Measurements from ENCODE around the gene CYP4F12.
A peak's percentile ranks its signal among the peaks of the same experiment; 100 is the strongest.
"Not testable (repeated sequence)": the region's sequence is repeated elsewhere in the genome, so short reads cannot be mapped to it uniquely, and the experiment has no call there.

CYP4F12 gene

GRCh38 chr19:15650123-15650522 lies 22.8 kb upstream of the CYP4F12 start:
- not testable (repeated sequence) for DNase-seq

DNA sequence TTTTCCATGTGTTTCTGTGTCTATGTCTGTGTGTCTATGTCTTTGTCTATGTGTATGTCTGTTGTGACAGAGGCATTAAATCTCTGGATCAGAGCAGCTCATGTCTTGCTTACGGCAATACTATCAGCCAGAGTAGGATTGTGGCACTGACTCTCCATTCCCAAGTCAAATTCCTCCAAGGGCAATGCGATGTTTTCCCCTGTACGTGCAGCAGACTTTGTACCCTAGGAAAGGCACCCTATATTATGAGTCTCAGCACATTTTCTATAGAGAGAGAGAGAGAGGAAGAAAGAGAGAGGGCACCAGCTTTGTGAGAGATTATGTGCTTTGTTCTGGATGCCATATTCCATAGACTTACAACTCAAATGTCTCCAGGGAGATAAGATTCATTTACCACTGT lies 21.1 kb upstream of the CYP4F12 start:
- no peak for DNase-seq

DNA sequence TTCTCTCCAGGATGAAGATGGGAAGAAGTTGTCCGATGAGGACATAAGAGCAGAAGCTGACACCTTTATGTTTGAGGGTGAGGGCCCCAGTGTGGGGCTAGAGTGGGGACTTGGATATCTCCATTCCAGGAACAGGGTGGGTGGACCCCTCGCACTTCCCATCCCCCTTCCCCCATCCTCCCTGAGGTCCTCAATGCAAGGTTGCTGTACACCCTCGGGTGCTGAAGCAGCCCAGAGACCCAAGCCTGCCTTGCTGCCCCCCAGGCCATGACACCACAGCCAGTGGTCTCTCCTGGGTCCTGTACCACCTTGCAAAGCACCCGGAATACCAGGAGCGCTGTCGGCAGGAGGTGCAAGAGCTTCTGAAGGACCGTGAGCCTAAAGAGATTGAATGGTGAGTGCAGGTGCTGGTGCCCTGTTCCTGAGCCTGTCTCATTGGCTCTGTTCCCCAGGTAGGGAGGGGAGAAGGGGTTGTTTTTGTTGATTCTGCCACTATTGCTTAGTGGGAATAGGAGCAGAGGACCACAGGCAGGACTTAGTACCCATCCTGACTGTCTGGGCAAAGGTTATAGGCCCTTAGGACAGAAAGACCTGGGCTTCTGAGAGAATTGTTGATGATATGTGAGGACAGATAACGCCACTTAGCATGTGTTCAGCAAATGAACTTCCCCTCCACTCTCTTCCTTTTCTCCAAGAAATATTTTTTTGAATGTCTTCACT lies 20.2 kb upstream of the CYP4F12 start:
- no peak for DNase-seq

DNA sequence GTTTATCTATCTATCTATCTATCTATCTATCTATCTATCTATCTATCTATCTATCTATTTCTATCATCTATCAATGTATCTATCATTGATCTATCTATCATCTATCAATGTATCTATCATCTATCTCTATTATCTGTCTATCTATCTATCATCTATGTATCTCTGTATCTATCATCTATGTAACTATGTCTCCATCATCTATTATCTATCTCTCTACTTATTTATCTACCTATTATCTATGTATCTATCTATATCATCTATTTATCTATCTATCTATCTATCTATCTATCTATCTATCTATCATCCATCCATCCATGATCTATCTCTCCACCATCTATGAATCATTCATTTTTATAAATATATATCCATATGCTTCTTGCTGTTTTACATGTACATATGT lies 16.4 kb upstream of the CYP4F12 start:
- no peak for DNase-seq

DNA sequence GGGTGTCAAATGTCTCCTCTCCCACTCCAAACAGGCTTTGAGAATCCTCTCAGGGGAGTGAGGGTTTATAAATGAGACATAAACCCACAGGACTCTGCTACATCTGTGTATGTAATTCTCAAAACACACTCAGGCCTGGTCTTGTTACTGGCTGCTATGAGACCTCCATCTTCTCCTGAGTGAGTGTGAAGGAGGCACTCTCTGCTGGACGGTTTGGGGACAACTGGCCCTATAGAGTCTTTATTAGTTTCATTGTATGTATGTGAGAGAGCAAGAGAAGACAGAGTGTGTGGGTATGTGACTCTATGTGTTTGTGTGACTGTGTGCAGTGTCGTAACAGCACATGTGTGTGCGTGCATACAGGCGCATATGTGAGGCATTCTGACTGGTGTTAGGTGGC lies 9.6 kb upstream of the CYP4F12 start:
- no peak for DNase-seq

DNA sequence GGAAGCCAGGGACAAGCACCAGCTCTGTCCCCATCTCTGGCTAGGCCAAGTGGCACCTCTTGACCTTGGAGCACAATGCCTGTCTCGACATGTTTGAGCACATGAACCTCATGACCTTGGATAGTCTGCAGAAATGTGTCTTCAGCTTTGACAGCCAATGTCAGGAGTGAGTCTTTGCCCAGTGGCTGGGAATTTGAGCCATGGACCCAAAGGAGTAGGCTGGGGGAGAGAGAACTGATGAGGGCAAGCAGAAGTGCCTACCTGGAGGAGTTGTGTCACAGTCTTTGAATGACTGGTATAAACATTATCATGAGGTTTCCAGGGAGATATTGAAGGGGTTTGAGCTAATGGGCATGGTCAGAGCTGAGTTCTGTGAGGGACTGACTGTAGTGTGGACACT lies 6.7 kb upstream of the CYP4F12 start:
- no peak for DNase-seq

DNA sequence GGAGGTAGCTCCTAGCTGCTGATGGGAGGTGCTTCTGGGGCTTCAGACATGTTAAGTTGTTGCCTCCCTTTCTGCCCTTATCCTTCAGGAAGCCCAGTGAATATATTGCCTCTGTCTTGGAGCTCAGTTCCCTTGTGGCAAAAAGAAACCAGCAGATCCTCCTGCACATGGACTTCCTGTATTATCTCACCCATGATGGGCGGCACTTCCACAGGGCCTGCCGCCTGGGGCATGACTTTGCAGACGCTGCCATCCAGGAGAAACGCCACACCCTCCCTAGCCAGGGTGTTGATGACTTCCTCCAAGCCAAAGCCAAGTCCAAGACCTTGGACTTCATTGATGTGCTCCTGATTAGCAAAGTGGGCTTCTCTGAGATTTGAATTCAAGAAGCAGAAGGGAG lies 6.0 kb upstream of the CYP4F12 start:
- DNase-seq: no peak

DNA sequence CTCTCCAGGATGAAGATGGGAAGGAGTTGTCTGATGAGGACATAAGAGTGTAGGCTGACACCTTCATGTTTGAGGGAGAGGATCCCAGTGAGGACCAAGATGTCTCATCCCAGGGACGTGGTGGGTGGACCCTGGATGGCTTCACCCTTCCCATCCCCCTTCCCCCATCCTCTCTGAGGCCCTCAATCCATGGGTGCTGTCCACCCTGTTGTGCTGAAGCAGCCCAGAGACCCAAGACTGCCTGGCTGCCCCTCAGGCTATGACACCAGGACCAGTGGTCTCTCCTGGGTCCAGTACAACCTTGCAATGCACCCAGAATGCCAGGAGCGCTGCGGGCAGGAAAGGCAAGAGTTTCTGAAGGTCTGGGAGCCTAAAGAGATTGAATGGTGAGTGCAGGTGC lies 3.4 kb upstream of the CYP4F12 start:
- DNase-seq: no peak

- DNase-seq: no peak
Measured at GRCh38 chr19:15669891-15670290, 3.0 kb upstream of the CYP4F12 start.

GRCh38 chr19:15671237-15671821 lies 1.6 kb upstream of the CYP4F12 start:
- no peak for DNase-seq

GRCh38 chr19:15671891-15672579 lies 852 bp upstream of the CYP4F12 start:
- DNase-seq: no peak

DNA sequence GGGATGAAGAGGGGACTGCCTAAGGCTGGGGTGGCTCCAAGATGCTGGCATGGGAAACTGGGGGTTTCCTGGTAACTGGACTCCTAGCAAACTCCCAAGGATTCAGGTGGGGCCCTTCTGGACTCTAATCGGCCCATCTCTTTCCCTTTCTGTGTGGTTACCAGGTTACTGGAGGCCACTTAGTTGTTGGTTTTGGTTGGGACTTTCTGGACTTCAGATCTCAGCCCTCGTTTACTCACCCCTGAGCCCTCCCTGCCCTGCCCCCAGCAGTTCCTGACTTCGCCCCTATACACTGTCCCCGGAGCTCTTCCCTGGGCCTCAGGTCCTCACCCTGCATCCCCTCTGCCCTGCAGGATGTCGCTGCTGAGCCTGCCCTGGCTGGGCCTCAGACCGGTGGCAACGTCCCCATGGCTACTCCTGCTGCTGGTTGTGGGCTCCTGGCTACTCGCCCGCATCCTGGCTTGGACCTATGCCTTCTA lies 328 bp downstream of the CYP4F12 start:
- DNase-seq: no peak

DNA sequence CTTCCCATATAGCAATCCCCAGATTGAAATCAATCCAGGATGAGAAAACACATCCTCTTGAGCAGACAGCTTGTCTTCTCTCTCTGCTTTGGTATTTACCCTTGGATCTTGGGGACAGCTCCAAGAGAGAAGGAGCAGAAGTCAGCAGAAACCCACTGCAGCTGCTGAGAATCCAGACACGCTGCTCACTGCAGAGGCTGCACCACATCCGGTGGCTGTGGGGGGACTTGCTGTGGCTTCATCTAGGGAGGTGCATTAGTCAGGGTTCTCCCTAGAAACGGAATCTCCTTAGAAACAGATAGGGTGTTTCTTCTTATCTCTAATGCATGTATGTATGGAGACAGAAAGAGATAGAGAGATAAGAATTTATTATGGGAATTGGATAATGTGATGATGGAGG lies 2.7 kb downstream of the CYP4F12 start:
- no peak for DNase-seq

DNA sequence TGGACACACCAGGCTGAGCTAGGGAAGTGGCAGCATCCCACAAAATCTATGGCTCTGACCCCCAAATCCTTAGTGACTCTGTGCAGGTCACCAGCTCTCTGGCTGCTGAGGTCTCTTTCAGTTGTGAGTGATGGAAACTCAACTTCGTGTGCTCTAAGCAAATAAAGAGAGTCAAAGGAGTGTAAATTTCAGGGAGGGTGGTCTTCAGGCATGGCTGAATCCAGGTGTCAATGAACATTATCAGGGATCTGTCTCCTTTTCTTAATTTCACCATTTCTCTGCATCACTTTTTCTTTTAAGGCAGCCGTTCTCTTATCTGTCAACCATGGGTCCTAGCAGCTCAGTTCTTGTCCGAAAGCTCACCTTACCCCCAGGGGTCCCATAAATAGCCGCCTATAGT lies 6.2 kb downstream of the CYP4F12 start:
- no peak for DNase-seq

DNA sequence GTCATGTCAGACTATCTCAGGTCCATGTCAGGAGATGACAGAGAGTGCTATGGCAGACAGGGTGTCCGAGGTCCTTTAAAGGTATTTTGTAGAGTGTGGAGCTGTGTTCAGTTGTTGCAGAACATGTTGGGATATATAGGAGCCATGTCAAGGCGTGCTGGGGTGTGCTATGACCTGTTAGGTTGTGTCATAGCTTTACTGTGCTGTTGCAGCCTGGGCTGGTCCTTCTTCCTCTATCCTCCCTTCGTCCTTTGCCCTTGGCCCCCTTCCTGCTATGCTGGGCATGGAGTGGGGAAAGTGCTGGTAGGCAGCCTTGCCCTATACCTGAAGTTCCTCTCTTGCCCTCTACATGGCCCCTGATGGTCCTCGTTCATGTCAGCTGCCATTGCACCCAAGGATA lies 7.0 kb downstream of the CYP4F12 start:
- not testable (repeated sequence) for DNase-seq

GRCh38 chr19:15680478-15681322 lies 7.8 kb downstream of the CYP4F12 start:
- DNase-seq: no peak

GRCh38 chr19:15683411-15683810 lies 10.5 kb downstream of the CYP4F12 start:
- DNase-seq: no peak

GRCh38 chr19:15684828-15685227 lies 11.9 kb downstream of the CYP4F12 start:
- no peak for DNase-seq

DNA sequence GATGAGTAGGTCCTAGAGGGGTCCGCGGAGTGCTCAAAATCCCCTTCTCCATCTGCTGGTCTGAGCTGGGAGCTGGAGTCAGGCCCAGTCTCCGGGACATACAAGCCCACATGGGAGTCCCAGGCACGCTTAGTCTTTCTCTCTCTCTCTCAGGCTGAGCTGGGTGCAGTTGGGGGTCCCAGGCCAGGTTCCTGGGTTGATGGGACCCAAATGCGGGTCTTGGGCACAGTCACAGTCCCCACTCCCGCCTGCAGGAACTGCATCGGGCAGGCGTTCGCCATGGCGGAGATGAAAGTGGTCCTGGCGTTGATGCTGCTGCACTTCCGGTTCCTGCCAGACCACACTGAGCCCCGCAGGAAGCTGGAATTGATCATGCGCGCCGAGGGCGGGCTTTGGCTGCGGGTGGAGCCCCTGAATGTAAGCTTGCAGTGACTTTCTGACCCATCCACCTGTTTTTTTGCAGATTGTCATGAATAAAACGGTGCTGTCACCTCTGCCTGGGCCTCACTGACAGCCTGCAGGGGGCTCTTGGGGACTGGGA lies 23.8 kb downstream of the CYP4F12 start:
- DNase-seq: no peak

DNA sequence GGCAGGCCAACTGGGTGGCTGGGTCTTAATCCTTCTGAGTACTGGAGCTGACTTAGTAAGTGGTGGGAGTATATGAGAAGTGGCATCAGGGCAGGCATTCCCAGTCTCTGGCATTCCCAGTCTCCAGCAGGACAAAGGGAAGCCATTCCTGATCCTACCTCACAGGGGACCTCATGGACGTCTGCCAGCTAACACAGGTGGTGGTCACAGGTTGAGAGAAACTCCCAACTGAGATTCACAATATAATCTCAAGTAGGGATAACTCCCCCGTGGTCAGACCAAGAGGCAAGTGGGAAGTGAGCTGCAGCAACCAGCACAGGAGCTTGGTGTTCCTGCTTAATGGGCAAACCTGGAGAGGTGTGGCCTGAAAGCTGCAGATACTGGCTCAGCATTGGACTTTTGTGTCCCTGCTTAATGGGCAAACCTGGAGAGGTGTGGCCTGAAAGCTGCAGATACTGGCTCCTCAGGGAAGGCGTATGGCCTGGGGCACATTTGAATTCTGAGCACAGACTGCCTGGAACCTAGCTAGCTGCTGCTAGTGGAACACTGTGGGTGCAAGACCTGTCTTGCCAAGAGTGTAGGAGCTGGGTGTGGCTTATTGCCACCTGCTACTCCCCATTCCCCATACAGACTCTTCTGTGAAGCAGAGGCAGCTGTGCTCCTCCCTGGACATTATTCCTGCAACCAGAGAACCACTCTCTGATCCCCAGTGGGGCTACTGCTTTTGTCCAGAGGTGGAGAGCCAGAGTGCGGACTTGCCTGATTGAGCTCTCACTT lies 29.1 kb downstream of the CYP4F12 start:
- no peak for DNase-seq

- peak in 1 of 5 donors; percentile 4 for DNase-seq
Measured at GRCh38 chr19:15702534-15702930, 29.6 kb downstream of the CYP4F12 start.

DNA sequence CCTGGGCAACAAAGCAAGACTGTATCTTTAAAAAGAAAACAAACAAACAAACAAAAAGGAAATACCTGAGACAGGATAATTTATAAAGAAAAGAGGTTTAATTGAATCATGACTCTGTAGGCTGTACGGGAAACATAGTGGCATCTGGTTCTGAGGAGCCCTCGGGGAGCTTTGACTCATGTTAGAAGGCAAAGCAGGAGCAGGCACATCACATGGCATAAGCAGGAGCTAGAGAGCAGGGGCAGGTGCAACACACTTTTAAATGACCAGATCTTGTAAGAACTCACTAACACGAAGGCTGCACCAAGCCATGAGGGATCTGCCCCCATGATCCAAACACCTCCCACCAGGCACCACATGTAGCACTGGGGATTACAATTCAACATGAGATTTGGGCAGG lies 41.8 kb downstream of the CYP4F12 start:
- DNase-seq: no peak

Measured in T-helper 1 cell (primary cell).